Neural cell (in vitro differentiated cells): ENCODE results near the gene ZIC1. TPM values are rescaled to one million over a fixed set of nuclear protein-coding genes. Genes with fewer than 3 reads are reported as not detected.

Experiments used
- H2AFZ ChIP-seq: fragments of 200-600, 300-800 bp; sonication (generic), shearing (Covaris generic); 2 replicates; pipeline ENCODE4 v1.6.0; 2014; ENCODE audit warnings: low read depth, mild to moderate bottlenecking, antibody characterized with exemption, low read length, moderate library complexity
- H3F3A ChIP-seq: fragments of 200-600 bp; shearing (Covaris generic); 2 replicates; pipeline ENCODE4 v1.6.1; 2016; ENCODE audit warnings: mild to moderate bottlenecking, moderate library complexity, mixed read lengths, antibody characterized with exemption, low read length; ENCODE audit not compliant: insufficient read depth, poor library complexity, severe bottlenecking
- H3K27ac ChIP-seq: fragments of 200-600, 300-800 bp; sonication (generic), shearing (Covaris generic); 2 replicates; pipeline ENCODE4 v1.5.1; 2014; ENCODE audit warnings: mild to moderate bottlenecking, low read length, moderate library complexity
- H3K27me3 ChIP-seq: fragments of 300-800, 200-600 bp; sonication (generic), shearing (Covaris generic); 2 replicates; pipeline ENCODE4 v1.6.0; 2014; ENCODE audit warnings: mild to moderate bottlenecking, low read depth, low read length, moderate library complexity; ENCODE audit not compliant: insufficient read depth
- H3K36me3 ChIP-seq: fragments of 300-800, 200-600 bp; sonication (generic), shearing (Covaris generic); 2 replicates; pipeline ENCODE4 v1.5.1; 2014; ENCODE audit warnings: mild to moderate bottlenecking, antibody characterized with exemption, low read length, moderate library complexity; ENCODE audit not compliant: insufficient read depth
- H3K4me2 ChIP-seq: fragments of 300-800, 200-600 bp; sonication (generic), shearing (Covaris generic); 2 replicates; pipeline ENCODE4 v1.6.0; 2014; ENCODE audit warnings: mild to moderate bottlenecking, low read length
- H3K4me3 ChIP-seq: fragments of 300-800, 200-600 bp; sonication (generic), shearing (Covaris generic); 2 replicates; pipeline ENCODE4 v1.5.1; 2014; ENCODE audit warnings: mild to moderate bottlenecking, low read length, moderate library complexity
- H3K79me2 ChIP-seq: fragments of 200-600 bp; shearing (Covaris generic); replicated peaks from 2 replicates; pipeline ENCODE4 v1.6.0; 2014; ENCODE audit warnings: mild to moderate bottlenecking, low read length, moderate library complexity; ENCODE audit not compliant: insufficient read depth
- H3K9ac ChIP-seq: fragments of 300-800, 200-600 bp; sonication (generic), shearing (Covaris generic); 2 replicates; pipeline ENCODE4 v1.6.1; 2016; ENCODE audit warnings: mild to moderate bottlenecking, low read length, mixed read lengths
- H3K9me2 ChIP-seq: fragments of 200-600 bp; shearing (Covaris generic); 2 replicates; pipeline ENCODE4 v1.6.1; 2016; ENCODE audit warnings: mild to moderate bottlenecking, low read length, mixed read lengths; ENCODE audit not compliant: insufficient read depth
- H3K9me3 ChIP-seq: fragments of 200-600, 300-800 bp; sonication (generic), shearing (Covaris generic); 2 replicates; pipeline ENCODE4 v1.6.1; 2016; ENCODE audit warnings: mild to moderate bottlenecking, mixed run types, low read length, moderate library complexity, mixed read lengths
- H4K20me1 ChIP-seq: fragments of 200-600 bp; shearing (Covaris generic); 2 replicates; pipeline ENCODE4 v1.6.1; 2016; ENCODE audit warnings: mild to moderate bottlenecking, mixed run types; ENCODE audit not compliant: insufficient read depth
- CTCF ChIP-seq: fragments of 450-650 bp; IDR thresholded peaks from 2 replicates; pipeline ENCODE4 v1.5.1; 2014; ENCODE audit warnings: antibody characterized with exemption, mild to moderate bottlenecking, moderate library complexity; ENCODE audit not compliant: poor library complexity, severe bottlenecking
- EP300 ChIP-seq: fragments of 450-650 bp; conservative IDR thresholded peaks from 2 replicates; pipeline ENCODE4 v1.6.1; 2014; ENCODE audit warnings: antibody characterized with exemption, mild to moderate bottlenecking, moderate library complexity; ENCODE audit not compliant: poor library complexity, severe bottlenecking
- EZH2 ChIP-seq: fragments of 200-600, 300-800 bp; shearing (Covaris generic), sonication (generic); IDR thresholded peaks from 2 replicates; pipeline ENCODE4 v1.6.1; 2014; ENCODE audit warnings: antibody characterized with exemption, low read length, borderline replicate concordance, mild to moderate bottlenecking; ENCODE audit not compliant: insufficient read depth, poor library complexity, severe bottlenecking
- MXI1 ChIP-seq: fragments of 450-650 bp; conservative IDR thresholded peaks from 2 replicates; pipeline ENCODE4 v1.6.1; 2014; ENCODE audit warnings: antibody characterized with exemption, mild to moderate bottlenecking; ENCODE audit not compliant: poor library complexity, severe bottlenecking
- POLR2AphosphoS5 ChIP-seq: IDR thresholded peaks from 2 replicates; pipeline ENCODE4 v1.6.1; 2012
- RAD21 ChIP-seq: fragments of 450-650 bp; conservative IDR thresholded peaks from 2 replicates; pipeline ENCODE4 v1.6.1; 2014; ENCODE audit warnings: antibody characterized with exemption, mild to moderate bottlenecking, moderate library complexity
- REST ChIP-seq: IDR thresholded peaks from 2 replicates; pipeline ENCODE4 v1.6.1; 2012; ENCODE audit warnings: borderline replicate concordance
- SMC3 ChIP-seq: fragments of 450-650 bp; conservative IDR thresholded peaks from 2 replicates; pipeline ENCODE4 v1.6.1; 2014; ENCODE audit warnings: antibody characterized with exemption, mild to moderate bottlenecking, moderate library complexity; ENCODE audit not compliant: poor library complexity
- TAF1 ChIP-seq: IDR thresholded peaks from 2 replicates; pipeline ENCODE4 v1.6.1; 2012; ENCODE audit warnings: low read depth
- polyA plus RNA-seq: library from polyadenylated mRNA; depleted of rRNA; stranded (reverse); fragments of >200 nt; gene quantifications from 2 replicates; pipeline ENCODE4 v1.2.3, GENCODE V29; 2014

ZIC1 gene
- polyA plus RNA-seq, 1 donor from 2014 or later, result 183 TPM

- peak overlapping the region; percentile 40 for H3K27ac ChIP-seq
- peak overlapping the region; percentile 58 for H3K4me3 ChIP-seq
- TF ChIP-seq EP300 (peak; percentile 36), MXI1 (peak; percentile 45), RAD21 (peak; percentile 27), EZH2 (no peak), TAF1 (no peak), REST (peak; percentile 61), CTCF (no peak), SMC3 (no peak), POLR2AphosphoS5 (peak; percentile 29)
- no peaks in the 10 kb centered on the region for H4K20me1 ChIP-seq
- no peaks in the 10 kb centered on the region for H3K36me3 ChIP-seq
- no peaks in the 10 kb centered on the region for H3K79me2 ChIP-seq
- peaks cover 5% of the 10 kb centered on the region for H3K9me3 ChIP-seq
- H3K27me3 ChIP-seq, result peaks cover 41% of the 10 kb centered on the region
- no peaks in the 10 kb centered on the region for H3F3A ChIP-seq
- H3K9me2 ChIP-seq, result no peaks in the 10 kb centered on the region
- H3K9ac ChIP-seq, result peak overlapping the region; percentile 19
- H2AFZ ChIP-seq, result peak overlapping the region; percentile 23
- H3K4me2 ChIP-seq, result peak overlapping the region; percentile 53
These were observed 48.3 kb upstream of the ZIC1 start for GRCh38 chr3:147360646-147361453.

- Histone ChIP-seq H2AFZ (peak overlapping the region; percentile 23), H3K79me2 (no peaks in the 10 kb centered on the region), H3K9ac (peak overlapping the region; percentile 19), H3F3A (no peaks in the 10 kb centered on the region), H3K27ac (peak overlapping the region; percentile 40), H3K27me3 (peaks cover 32% of the 10 kb centered on the region), H3K9me2 (no peaks in the 10 kb centered on the region), H4K20me1 (no peaks in the 10 kb centered on the region), H3K36me3 (no peaks in the 10 kb centered on the region), H3K4me2 (peak overlapping the region; percentile 53), H3K4me3 (peak overlapping the region; percentile 58), H3K9me3 (peaks cover 3% of the 10 kb centered on the region)
- TF ChIP-seq EZH2 (no peak), REST (no peak), CTCF (peak; percentile 61), TAF1 (no peak), SMC3 (no peak), POLR2AphosphoS5 (no peak)
These were observed 47.4 kb upstream of the ZIC1 start for GRCh38 chr3:147361454-147362420.
